ENCODE measurements around the gene SNRPE.

GRCh38 chr1:203842559-203842876 lies 18.9 kb upstream of the SNRPE start:
- no peak for TF ChIP-seq EZH2phosphoT487 (IDR thresholded peaks at IDR 0.05)
- TF ChIP-seq, protein P1, sequence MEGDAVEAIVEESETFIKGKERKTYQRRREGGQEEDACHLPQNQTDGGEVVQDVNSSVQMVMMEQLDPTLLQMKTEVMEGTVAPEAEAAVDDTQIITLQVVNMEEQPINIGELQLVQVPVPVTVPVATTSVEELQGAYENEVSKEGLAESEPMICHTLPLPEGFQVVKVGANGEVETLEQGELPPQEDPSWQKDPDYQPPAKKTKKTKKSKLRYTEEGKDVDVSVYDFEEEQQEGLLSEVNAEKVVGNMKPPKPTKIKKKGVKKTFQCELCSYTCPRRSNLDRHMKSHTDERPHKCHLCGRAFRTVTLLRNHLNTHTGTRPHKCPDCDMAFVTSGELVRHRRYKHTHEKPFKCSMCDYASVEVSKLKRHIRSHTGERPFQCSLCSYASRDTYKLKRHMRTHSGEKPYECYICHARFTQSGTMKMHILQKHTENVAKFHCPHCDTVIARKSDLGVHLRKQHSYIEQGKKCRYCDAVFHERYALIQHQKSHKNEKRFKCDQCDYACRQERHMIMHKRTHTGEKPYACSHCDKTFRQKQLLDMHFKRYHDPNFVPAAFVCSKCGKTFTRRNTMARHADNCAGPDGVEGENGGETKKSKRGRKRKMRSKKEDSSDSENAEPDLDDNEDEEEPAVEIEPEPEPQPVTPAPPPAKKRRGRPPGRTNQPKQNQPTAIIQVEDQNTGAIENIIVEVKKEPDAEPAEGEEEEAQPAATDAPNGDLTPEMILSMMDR (IDR thresholded peaks at IDR 0.05) = no peak
